Esophagus muscularis mucosa (tissue), 4 donors: ENCODE data around the gene TMOD3.

Experiments used
- CTCF ChIP-seq, 3 experiments: fragments of 200-600 bp in 2 of 3; fragments of 450-650 bp in 1 of 3; sonication (generic) in 2 of 3; IDR thresholded peaks; one replicate each; pipeline ENCODE4 v1.5.1; 2017 to 2019; ENCODE audit warnings: antibody characterized with exemption in 3 of 3, mild to moderate bottlenecking in 2 of 3, moderate library complexity in 1 of 3
- EP300 ChIP-seq: sonication (generic); formaldehyde crosslinking; IDR thresholded peaks from one replicate; pipeline ENCODE4 v1.6.1; 2017; ENCODE audit warnings: antibody characterized with exemption
- POLR2A ChIP-seq: fragments of 450-650 bp; IDR thresholded peaks from one replicate; pipeline ENCODE4 v1.6.1; 2017; ENCODE audit warnings: antibody characterized with exemption, moderate library complexity, mild to moderate bottlenecking, low read depth
- POLR2AphosphoS5 ChIP-seq, 2 donors: sonication (generic); formaldehyde crosslinking; IDR thresholded peaks; one replicate each; pipeline ENCODE4 v1.6.1; 2017; ENCODE audit warnings: antibody characterized with exemption in 2 of 2

GRCh38 chr15:51798281-51798680 lies 31.2 kb upstream of the TMOD3 start:
- TF ChIP-seq CTCF (IDR thresholded peaks at IDR 0.05) (no peak), POLR2A (no peak), POLR2AphosphoS5 (IDR thresholded peaks at IDR 0.05) (no peak), EP300 (no peak)
